GM21526 (cell line): Measurements from ENCODE around the gene C20orf204.
"Not testable (repeated sequence)": the region's sequence is repeated elsewhere in the genome, so short reads cannot be mapped to it uniquely, and the experiment has no call there.

Experiments used
- ATAC-seq: cut with Tn5 transposase; IDR thresholded peaks from one replicate; pipeline ENCODE4 v1.9.1; 2021; ENCODE audit warnings: moderate library complexity; ENCODE audit not compliant: unreplicated experiment, low FRiP score

C20orf204 gene

DNA sequence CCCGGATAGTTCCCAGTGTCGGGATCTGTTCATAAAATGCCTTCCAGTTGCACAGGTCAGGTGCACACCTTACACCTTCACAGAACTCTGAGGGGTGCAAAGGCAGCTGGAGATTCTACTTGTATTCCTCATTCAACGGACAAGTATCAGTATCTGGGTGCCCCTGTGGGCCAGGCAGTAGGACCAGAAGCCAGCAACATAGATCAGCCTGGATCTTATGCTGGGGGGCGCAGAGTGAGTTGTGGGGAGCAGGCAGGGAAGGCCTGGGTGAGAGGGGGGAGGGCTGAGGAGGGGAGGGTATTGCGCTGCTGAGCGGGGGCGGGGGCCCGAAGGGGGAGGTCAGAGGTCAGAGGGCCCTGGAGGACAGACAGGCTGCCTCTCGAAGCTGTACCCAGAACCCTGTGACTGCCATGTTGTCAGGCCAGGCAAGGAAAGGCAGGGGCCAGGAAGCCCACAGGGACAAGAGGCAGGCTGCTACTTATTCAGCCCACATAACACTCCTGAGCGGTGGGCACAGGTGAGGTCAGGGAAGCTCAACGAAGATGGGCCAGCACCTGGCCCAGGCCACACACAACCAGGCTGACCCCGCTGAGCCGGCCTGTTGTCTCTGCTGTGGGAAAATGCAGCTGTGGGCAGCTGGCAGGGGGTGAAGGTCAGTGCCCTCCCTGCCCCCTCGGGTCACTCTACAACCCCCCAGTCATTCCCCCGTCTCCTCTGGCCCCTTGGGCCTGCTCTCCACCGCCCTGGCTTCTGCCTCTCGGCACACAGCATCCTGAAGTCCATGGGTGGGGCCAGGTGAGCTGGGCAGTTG lies 45.0 kb downstream of the C20orf204 start:
- no peak for ATAC-seq

GRCh38 chr20:64081624-64081964 lies 45.6 kb downstream of the C20orf204 start:
- ATAC-seq, result no peak

- ATAC-seq, result no peak
Measured at GRCh38 chr20:64082126-64082731, 46.2 kb downstream of the C20orf204 start.

GRCh38 chr20:64082820-64083377 lies 46.9 kb downstream of the C20orf204 start:
- no peak for ATAC-seq

DNA sequence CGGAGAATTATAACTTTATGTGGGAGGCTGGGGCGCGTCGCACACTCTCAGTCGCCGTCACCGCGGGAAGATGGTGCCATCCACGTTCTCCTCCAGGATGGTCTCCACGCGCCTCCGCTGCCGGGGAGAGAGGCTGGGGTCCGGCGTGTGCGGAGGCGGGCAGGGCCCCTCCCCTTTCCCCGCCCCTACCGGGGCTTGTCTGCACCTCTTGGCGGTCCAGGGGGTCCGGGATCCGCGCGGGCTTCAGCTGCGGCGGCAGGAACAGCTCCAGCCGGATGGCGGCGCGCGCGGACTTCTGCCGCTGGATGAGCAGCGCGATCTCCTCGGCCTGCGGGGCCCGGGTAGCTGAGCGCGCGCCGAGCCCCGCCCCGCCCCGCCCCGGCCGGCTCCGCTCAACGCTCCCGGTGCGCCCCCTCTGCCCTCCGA lies 47.4 kb downstream of the C20orf204 start:
- no peak for ATAC-seq

- ATAC-seq, result no peak
Measured at GRCh38 chr20:64083804-64084684, 48.1 kb downstream of the C20orf204 start, which contains the start of gene LKAAEAR1. Gene LKAAEAR1 (minus strand): TSS chr20:64084398. CDS start chr20:64084219, 179 bp downstream.

DNA sequence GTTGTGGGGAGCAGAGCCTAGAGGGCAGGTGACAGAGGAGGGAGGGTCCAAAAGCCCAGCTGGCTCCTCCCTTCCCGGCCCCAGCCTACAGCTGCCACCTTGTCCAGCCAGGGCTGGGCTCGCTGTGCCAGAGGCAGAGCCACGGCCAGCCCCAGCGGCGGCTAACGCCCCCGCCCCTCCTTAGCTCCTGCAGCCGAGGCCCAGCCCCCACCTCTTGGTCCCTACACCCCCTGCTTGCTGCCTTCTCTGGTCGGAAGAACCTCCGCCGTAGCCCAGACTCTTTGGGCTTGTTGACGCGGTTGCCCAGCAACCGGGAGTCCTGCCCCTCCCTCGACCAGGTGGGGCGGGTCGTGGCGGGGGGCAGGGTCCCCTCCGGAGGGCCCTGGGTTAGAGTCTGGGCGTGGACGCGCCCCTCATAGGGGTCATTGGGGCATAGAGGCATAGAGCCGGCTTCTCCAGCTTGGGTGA lies 48.7 kb downstream of the C20orf204 start:
- no peak for ATAC-seq

DNA sequence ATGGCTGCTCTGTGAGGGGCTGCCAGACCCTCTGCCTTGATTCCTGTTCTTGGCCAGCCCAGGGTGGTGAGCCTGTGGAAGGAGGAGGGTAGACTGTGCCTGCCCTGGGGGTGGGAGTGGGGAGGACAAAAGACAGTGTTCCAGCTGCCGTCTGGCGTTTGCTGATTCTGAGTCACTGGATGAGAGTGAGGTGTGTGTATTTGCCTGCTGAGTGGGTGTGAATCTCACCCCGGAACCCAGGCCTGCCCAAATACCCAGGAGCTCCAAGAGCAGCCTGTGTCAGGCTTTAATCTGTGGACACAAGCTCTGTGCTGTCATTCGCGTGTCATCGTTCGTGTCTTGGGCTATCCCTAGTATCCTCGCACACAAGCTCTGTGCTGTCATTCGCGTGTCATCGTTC lies 50.8 kb downstream of the C20orf204 start:
- no peak for ATAC-seq

DNA sequence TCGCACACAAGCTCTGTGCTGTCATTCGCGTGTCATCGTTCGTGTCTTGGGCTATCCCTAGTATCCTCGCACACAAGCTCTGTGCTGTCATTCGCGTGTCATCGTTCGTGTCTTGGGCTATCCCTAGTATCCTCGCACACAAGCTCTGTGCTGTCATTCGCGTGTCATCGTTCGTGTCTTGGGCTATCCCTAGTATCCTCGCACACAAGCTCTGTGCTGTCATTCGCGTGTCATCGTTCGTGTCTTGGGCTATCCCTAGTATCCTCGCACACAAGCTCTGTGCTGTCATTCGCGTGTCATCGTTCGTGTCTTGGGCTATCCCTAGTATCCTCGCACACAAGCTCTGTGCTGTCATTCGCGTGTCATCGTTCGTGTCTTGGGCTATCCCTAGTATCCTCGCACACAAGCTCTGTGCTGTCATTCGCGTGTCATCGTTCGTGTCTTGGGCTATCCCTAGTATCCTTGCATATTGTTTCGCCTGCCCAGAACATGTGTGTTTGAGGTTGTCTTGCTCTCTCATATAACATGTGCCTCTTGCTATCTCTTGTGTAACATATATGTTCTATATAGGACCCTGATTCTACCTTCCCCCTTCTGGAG lies 51.3 kb downstream of the C20orf204 start:
- not testable (repeated sequence) for ATAC-seq

- ATAC-seq, result not testable (repeated sequence)
Measured at GRCh38 chr20:64088586-64088985, 52.6 kb downstream of the C20orf204 start.
